ENCODE measurements around the gene MRGPRX3. TPM values are rescaled to one million over a fixed set of nuclear protein-coding genes. Genes with fewer than 3 reads are reported as not detected.

MRGPRX3 gene
- not detected in 2 replicates for total RNA-seq (2021)
- percentile 5 among the genes with signal in this experiment for Bru-seq, nascent RNA
- not detected for BruChase-seq, experiment 1, labeled RNA remaining after a 2-hour chase
- percentile 5 among the genes with signal in this experiment for BruChase-seq, experiment 2, labeled RNA remaining after a 6-hour chase
- long read RNA-seq, result 0 reads

DNA sequence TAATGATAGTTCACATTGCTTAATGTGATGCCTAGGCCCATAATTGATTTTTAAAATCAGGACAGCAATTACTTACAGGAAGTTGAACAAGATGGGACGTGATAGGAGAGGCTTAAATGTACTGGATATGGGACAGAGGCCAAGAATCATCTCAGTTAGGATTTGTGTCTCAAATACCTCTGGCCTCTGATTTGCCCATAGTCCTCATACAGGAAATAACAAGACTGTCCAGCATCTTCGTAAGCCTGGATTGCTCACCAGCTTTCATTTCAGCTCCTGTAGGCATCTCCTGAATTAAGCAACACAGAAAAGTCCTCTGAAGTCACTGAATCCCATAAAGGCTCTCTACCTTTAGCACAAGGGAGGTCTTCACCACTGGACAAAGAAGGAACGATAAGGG is at the start of gene MRGPRX3:
TSS of gene MRGPRX3 (plus strand) at position 231 of the 400 bp plus-strand sequence. CDS start 4,632 bp downstream, outside the sequence.
- Histone ChIP-seq H3K4me3 (ENCODE audit: low read depth, low read length, poor library complexity, severe bottlenecking) (no peak within 1 kb of the TSS), H3K9me3 (ENCODE audit: low read depth, low read length, poor library complexity, severe bottlenecking) (no peaks in the 10 kb centered on the region), H3K36me3 (ENCODE audit: insufficient read depth, low read length, poor library complexity, severe bottlenecking) (no peaks in the 10 kb centered on the region), H3K27ac (ENCODE audit: low read depth, low read length, poor library complexity, severe bottlenecking) (no peak within 1 kb of the TSS), H3K27me3 (replicated peaks; ENCODE audit: insufficient read depth, low read depth, low read length, poor library complexity) (peaks cover 25% of the 10 kb centered on the region), H3K4me1 (ENCODE audit: insufficient read depth, low read length, poor library complexity, severe bottlenecking) (no peaks in the 10 kb centered on the region)
- no peak for DNase-seq (ENCODE audit: low spot score)
- intact Hi-C loops (cut with micrococcal nuclease; ENCODE audit: unreplicated experiment), result no loop called here
- TF ChIP-seq, protein P1, sequence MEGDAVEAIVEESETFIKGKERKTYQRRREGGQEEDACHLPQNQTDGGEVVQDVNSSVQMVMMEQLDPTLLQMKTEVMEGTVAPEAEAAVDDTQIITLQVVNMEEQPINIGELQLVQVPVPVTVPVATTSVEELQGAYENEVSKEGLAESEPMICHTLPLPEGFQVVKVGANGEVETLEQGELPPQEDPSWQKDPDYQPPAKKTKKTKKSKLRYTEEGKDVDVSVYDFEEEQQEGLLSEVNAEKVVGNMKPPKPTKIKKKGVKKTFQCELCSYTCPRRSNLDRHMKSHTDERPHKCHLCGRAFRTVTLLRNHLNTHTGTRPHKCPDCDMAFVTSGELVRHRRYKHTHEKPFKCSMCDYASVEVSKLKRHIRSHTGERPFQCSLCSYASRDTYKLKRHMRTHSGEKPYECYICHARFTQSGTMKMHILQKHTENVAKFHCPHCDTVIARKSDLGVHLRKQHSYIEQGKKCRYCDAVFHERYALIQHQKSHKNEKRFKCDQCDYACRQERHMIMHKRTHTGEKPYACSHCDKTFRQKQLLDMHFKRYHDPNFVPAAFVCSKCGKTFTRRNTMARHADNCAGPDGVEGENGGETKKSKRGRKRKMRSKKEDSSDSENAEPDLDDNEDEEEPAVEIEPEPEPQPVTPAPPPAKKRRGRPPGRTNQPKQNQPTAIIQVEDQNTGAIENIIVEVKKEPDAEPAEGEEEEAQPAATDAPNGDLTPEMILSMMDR (conservative IDR thresholded peaks at IDR 0.05; ENCODE audit: low read depth, low read length), result no peak
- no peak for TF ChIP-seq EZH2 (IDR thresholded peaks at IDR 0.05; ENCODE audit: borderline replicate concordance, low read depth, low read length, poor library complexity, severe bottlenecking)
- ChIA-PET POLR2A (ENCODE audit: low non-redundant PET) (no interaction called here), CTCF (no interaction called here)
- BruUV-seq (replicated peaks), result no TSS peak

DNA sequence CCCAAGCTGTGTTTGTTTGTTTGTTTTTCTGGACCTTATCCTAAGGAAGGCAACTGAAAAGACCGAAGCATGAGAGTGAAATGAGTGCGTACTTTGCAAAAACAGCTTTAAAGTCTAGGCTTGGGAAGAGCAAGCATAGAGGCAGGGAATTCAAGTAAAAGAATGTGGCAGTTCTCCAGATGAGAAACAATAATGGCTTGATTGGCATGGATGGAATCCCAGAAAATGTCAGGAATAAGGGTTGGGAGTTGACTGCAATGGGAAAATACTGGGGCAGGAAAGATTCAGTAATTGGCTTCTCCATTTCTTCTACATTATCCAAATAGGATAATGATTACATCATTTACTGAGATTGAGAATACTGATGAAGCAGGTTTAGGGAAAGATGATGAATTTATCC is 44.0 kb upstream of the MRGPRX3 start:
- TF ChIP-seq, protein P1 (conservative IDR thresholded peaks at IDR 0.05; ENCODE audit: low read depth, low read length), result no peak
- no peak for TF ChIP-seq EZH2 (IDR thresholded peaks at IDR 0.05; ENCODE audit: borderline replicate concordance, low read depth, low read length, poor library complexity, severe bottlenecking)
- Histone ChIP-seq H3K27ac (ENCODE audit: low read depth, low read length, poor library complexity, severe bottlenecking) (no peak overlapping the region), H3K4me3 (ENCODE audit: low read depth, low read length, poor library complexity, severe bottlenecking) (no peak overlapping the region), H3K9me3 (ENCODE audit: low read depth, low read length, poor library complexity, severe bottlenecking) (no peaks in the 10 kb centered on the region), H3K27me3 (replicated peaks; ENCODE audit: insufficient read depth, low read depth, low read length, poor library complexity) (no peaks in the 10 kb centered on the region), H3K4me1 (ENCODE audit: insufficient read depth, low read length, poor library complexity, severe bottlenecking) (no peaks in the 10 kb centered on the region), H3K36me3 (ENCODE audit: insufficient read depth, low read length, poor library complexity, severe bottlenecking) (peaks cover 56% of the 10 kb centered on the region)
- POLR2A ChIA-PET (ENCODE audit: low non-redundant PET), result no interaction called here
- DNase-seq (ENCODE audit: low spot score), result no peak
- CTCF ChIA-PET, result no interaction called here
- no TSS peak for BruUV-seq (replicated peaks)
- intact Hi-C loops (cut with micrococcal nuclease; ENCODE audit: unreplicated experiment), result no loop called here

DNA sequence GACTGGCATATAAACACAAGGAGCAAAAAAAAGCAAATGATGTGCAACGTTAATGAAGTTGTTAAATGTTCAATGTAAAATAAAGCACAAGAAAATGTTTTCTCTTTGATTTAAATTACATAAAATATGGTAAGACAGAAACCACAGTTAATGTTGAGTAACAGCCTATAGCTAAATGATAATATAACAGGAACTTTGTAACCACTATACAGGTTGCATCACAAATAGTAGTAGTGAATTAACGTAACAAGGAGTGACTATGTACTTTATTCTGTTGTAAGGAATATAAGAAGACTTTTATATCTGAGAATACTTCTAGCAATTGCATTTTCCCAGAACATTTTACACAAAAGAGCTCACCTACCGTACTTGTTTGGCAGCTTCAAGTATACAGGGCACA is 43.4 kb upstream of the MRGPRX3 start:
- H3K27me3 ChIP-seq (replicated peaks; ENCODE audit: insufficient read depth, low read depth, low read length, poor library complexity), result no peaks in the 10 kb centered on the region
- H3K9me3 ChIP-seq (ENCODE audit: low read depth, low read length, poor library complexity, severe bottlenecking), result no peaks in the 10 kb centered on the region
- TF ChIP-seq EZH2 (IDR thresholded peaks at IDR 0.05; ENCODE audit: borderline replicate concordance, low read depth, low read length, poor library complexity, severe bottlenecking), result no peak
- TF ChIP-seq, protein P1 (conservative IDR thresholded peaks at IDR 0.05; ENCODE audit: low read depth, low read length), result no peak
- intact Hi-C loops (cut with micrococcal nuclease; ENCODE audit: unreplicated experiment), result no loop called here
- no TSS peak for BruUV-seq (replicated peaks)
- no peaks in the 10 kb centered on the region for H3K4me1 ChIP-seq (ENCODE audit: insufficient read depth, low read length, poor library complexity, severe bottlenecking)
- no peak for DNase-seq (ENCODE audit: low spot score)
- CTCF ChIA-PET, result no interaction called here
- H3K36me3 ChIP-seq (ENCODE audit: insufficient read depth, low read length, poor library complexity, severe bottlenecking), result peaks cover 60% of the 10 kb centered on the region
- no peak overlapping the region for H3K27ac ChIP-seq (ENCODE audit: low read depth, low read length, poor library complexity, severe bottlenecking)
- POLR2A ChIA-PET (ENCODE audit: low non-redundant PET), result no interaction called here
- no peak overlapping the region for H3K4me3 ChIP-seq (ENCODE audit: low read depth, low read length, poor library complexity, severe bottlenecking)
